IPS DF 19.7 (cell line): Measurements from ENCODE around the gene SLC6A3.

Experiments used
- DNase-seq: peaks from one replicate; pipeline ENCODE4 v3.0.0-alpha.2; 2013; ENCODE audit warnings: low read depth, low spot score

SLC6A3 gene

GRCh38 chr5:1406681-1407640 is 38.3 kb downstream of the SLC6A3 start:
- no peak for DNase-seq

DNA sequence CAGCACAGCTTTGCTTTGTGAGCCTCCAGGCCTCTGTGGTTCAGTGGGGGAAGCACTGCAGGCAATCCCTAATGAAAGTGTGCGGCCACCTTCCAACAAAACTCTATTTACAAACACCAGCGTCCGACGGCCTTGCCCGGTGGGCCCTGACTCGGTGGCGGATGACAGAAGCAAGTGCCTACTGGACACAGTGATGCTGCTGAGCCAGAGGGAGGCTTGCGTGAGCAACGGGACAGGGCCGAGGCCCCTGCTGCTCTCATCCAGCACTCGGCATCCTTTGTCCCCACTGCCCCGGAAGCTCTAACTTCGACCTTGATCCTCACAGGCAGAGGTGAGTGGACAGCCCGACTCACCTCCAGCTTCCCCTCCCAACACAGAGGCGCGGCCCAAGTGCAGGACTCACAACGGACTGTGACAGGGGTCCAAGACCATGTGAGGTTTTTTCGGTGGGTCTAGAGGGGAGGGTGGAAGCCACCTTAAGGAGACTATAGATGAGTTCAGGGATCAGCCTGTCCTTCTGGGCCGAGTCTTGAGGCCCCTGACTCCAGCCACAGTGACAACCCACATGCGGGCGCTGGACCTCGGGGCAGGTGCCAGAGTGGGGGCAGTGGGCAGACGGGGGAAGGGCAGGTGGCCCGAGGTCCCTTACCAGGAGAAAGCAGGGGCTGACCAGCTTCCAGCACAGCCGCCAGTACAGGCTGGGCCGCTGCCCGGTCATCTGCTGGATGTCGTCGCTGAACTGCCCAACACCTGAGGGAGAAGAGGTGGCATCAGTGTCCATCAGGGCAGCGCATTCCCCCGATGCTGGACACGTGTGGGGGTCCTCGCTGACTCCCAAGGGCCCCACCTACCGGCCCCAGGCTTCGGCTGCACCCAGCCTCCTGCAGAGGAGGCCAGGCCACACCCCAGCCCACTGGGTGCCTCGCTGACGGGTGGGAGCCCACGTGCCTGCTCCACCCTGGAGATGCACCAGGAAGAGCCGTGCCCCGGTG is 39.4 kb downstream of the SLC6A3 start:
- DNase-seq: no peak

GRCh38 chr5:1405121-1405520 is 40.1 kb downstream of the SLC6A3 start:
- no peak for DNase-seq

DNA sequence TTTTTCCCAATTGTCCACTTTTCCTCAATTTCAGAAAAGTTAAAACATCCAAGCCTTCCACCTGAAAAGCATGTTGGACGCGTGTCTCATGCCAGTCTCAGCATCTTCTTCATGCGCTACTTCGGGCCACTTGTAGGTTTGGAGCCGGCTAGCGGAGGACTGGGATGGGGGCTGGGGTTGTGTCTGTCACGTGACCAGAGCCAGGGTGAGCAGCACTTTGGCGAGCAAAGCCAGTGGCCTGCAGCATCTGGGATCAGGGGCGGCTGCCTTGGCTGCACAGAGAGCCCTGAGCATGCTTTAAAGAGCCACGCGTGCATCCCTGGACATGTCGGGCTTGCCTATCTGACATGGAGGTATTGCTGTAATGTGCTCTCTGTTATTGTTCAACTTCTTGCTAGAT is 41.2 kb downstream of the SLC6A3 start:
- no peak for DNase-seq

- no peak for DNase-seq
These were observed 42.5 kb downstream of the SLC6A3 start for GRCh38 chr5:1402611-1403255.

DNA sequence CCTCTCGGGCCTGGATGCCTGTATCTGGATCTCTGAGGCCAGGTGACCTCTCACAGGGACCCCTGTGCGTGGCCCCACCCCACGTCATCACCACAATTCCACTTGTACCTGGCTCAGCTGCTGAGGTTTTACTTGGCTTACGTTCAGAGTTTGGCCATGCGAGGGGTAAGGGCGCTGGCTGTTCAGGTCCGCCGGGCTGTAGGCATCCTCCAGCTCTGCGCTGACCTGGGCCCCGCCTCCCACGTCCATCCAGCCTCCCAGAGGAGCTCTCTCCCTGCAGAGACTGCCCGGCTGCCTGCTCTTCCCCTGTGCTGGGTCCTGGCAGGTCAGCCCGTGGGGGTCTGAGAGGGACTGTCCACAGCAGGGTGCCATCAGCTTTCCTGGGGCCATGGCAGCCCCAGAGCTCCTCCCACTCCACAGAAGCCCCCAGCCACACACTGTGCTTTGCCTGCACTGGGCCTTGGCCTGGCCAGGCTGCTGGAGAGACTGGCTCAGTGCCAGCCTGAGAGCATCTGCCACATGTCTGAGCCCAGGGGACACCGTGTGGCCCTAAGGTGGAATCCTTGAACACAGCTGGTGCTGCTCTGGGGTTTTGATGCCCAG is 43.6 kb downstream of the SLC6A3 start:
- DNase-seq: no peak

- no peak for DNase-seq
These were observed 44.3 kb downstream of the SLC6A3 start for GRCh38 chr5:1400936-1401335.

GRCh38 chr5:1400211-1400855 is 44.9 kb downstream of the SLC6A3 start:
- DNase-seq: no peak

DNA sequence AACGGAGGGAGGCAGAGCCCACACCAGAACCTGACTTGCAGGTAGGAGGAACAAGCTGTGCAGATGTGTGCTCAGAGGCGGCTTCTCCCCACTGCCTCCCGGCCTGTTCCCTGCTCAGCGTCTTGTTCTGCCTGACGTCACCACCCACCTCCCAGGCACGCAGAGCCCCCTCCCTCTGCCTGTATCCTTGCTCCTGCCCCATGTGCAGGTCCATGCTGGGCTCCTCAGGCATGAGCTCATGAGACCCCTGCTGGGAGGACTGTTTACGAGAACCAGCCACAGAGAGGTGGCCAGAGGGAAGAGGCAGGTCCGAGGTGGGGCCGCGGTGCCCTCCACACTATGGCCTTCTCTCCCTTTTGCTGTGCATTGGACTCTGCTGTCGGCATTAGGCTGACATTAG is 45.5 kb downstream of the SLC6A3 start:
- DNase-seq: no peak

GRCh38 chr5:1396293-1396816 is 48.9 kb downstream of the SLC6A3 start:
- no peak for DNase-seq

GRCh38 chr5:1394881-1395860 is 50.1 kb downstream of the SLC6A3 start:
- no peak for DNase-seq

DNA sequence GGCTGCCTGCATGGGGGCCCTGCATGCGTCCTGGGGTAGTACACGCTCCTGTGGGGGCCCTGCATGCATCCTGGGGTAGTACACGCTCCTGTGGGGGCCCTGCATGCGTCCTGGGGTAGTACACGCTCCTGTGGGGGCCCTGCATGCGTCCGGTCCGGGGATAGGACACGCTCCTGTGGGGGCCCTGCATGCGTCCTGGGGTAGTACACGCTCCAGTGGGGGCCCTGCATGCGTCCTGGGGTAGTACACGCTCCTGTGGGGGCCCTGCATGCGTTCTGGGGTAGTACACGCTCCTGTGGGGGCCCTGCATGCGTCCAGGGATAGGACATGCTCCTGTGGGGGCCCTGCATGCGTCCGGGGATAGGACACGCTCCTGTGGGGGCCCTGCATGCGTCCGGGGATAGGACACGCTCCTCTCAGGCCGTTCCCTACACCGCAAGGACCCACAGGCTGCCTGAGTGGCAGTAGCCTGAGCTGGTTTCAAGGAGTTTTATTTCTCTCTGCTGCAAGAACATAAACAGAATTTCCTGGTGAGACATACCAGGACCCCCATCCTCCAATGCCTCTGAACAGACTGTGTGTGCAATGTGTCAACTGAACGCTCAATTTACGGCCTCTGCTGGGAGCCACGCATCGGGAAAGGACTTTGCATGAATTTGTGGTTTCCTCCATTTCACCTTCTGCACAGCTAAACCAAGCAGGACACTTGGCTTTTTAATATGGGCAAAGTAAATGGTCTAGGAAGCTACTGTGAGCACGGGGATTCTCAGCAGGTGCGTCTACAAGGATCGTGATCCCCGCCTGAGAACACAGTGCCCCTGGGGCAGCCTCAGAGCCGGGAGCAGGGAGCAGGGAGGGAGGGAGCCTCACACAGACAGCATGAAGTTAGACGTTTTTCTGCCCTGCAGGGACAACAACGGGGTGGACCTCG is 51.4 kb downstream of the SLC6A3 start:
- DNase-seq: no peak

GRCh38 chr5:1392801-1393565 is 52.3 kb downstream of the SLC6A3 start:
- no peak for DNase-seq

GRCh38 chr5:1392261-1392660 is 53.0 kb downstream of the SLC6A3 start:
- DNase-seq: no peak

- DNase-seq: no peak
These were observed 53.5 kb downstream of the SLC6A3 start for GRCh38 chr5:1391691-1392090.

DNA sequence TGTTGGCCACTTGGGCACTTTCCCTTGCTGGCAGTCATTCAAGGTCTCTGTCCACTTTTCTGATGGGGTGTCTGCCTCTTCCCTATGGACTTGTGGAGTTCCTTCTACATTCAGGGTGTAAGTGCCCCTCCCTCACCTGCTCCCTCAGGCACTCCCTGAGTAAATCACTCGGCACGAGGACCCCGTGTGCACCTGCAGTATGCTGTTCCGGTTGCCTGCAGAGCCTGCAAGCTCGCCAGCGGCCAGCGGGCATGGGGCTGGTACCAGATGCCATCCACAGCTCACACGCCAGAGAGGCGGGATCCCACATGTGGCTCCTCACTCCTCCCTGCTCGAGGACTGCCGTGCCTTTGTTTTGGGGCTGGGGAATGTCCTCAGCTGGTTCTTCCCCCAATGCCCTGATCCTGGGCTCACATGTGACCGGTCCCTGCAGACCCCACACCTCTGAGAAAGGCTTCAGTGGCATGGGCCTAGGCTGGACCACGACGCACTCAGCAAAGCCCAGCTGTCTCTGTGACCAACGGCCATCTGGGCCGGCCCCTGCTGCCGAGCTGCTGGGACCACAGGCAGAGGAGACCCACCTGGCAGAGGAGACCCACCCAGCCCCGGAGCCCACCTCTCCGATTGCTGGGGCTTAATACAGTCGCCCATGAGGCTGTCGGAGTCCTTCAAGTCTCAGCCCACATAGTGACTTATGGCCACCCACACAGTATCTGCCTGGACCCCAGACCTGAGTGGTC is 54.2 kb downstream of the SLC6A3 start:
- DNase-seq: no peak

GRCh38 chr5:1390333-1390732 is 54.9 kb downstream of the SLC6A3 start:
- no peak for DNase-seq
